GM13976 (cell line): ENCODE data around the gene OR7G1.

Experiments used
- DNase-seq: peaks from one replicate; pipeline ENCODE4 v3.0.0; 2012; ENCODE audit warnings: low spot score
- CTCF ChIP-seq: IDR thresholded peaks from 2 replicates; pipeline ENCODE4 v1.5.1; 2012; ENCODE audit warnings: borderline replicate concordance, mild to moderate bottlenecking; ENCODE audit not compliant: insufficient read depth; ENCODE audit errors: extremely low read depth, missing control alignments, control extremely low read depth
- in situ Hi-C: fragments of 300-500 bp; cut with MboI; formaldehyde crosslinking; loops from one replicate; pipeline ENCODE4 v1.12.0; 2022; ENCODE audit warnings: low sequenced_read_pairs, mixed read lengths, inconsistent platforms; ENCODE audit not compliant: unreplicated experiment

The OR7G1 gene

GRCh38 chr19:9116547-9116946 lies 984 bp upstream of the OR7G1 start:
- no peak for DNase-seq
- no peak for TF ChIP-seq CTCF
- in situ Hi-C loops = no loop called here

- no peak for TF ChIP-seq CTCF
- no peak for DNase-seq
- in situ Hi-C loops = no loop called here
Measured at GRCh38 chr19:9109959-9110358, 5.6 kb downstream of the OR7G1 start.

- no peak for DNase-seq
- in situ Hi-C loops = no loop called here
- no peak for TF ChIP-seq CTCF
Measured at GRCh38 chr19:9107375-9107774, 8.2 kb downstream of the OR7G1 start, which contains the start of gene OR7G2. OR7G2 (minus strand) TSS chr19:9107475; CDS start chr19:9103243, 4,232 bp downstream.

GRCh38 chr19:9086761-9087160 lies 28.8 kb downstream of the OR7G1 start, which contains the start of gene OR1M1:
OR1M1 (plus strand) TSS chr19:9087061; CDS start chr19:9093245, 6,184 bp downstream.
- in situ Hi-C loops = no loop called here
- no peak for TF ChIP-seq CTCF

GRCh38 chr19:9078651-9079050 lies 36.9 kb downstream of the OR7G1 start:
- DNase-seq = no peak
- in situ Hi-C loops = no loop called here
- TF ChIP-seq CTCF = no peak

More at GRCh38 chr19:9086761-9087160, 28.8 kb downstream of the OR7G1 start, which contains the start of gene OR1M1:
- no peak for DNase-seq

GRCh38 chr19:9076901-9077300 lies 38.7 kb downstream of the OR7G1 start:
- DNase-seq = no peak
- in situ Hi-C loops = no loop called here
- TF ChIP-seq CTCF = no peak

GRCh38 chr19:9075064-9075949 lies 40.3 kb downstream of the OR7G1 start:
- in situ Hi-C loops = no loop called here
- TF ChIP-seq CTCF = no peak
- no peak for DNase-seq
